Measurements from ENCODE around the gene CD177.
"Not testable (repeated sequence)": the region's sequence is repeated elsewhere in the genome, so short reads cannot be mapped to it uniquely, and the experiment has no call there.

CD177 gene

GRCh38 chr19:43332058-43332922 lies 21.2 kb upstream of the CD177 start:
- Histone ChIP-seq H3K27ac (ENCODE audit: low read depth in 2 of 2, low read length in 2 of 2) (peak overlapping the region; percentile 72 to 77), H3K9ac (ENCODE audit: low read depth in 1 of 2, low read length in 2 of 2) (no peak overlapping the region), H3K4me3 (ENCODE audit: low read length in 2 of 2) (no peak overlapping the region), H3K9me3 (ENCODE audit: control insufficient read depth in 2 of 2, low read length in 2 of 2) (no peaks in the 10 kb centered on the region), H3K4me1 (ENCODE audit: control insufficient read depth in 2 of 2, insufficient read depth in 2 of 2, low read length in 2 of 2) (peaks cover 20 to 38% of the 10 kb centered on the region in 2 donors), H3K27me3 (ENCODE audit: control insufficient read depth in 2 of 2, insufficient read depth in 2 of 2, low read length in 2 of 2) (no peaks in the 10 kb centered on the region), H3K36me3 (ENCODE audit: control insufficient read depth in 2 of 2, insufficient read depth in 2 of 2, low read length in 2 of 2) (no peaks in the 10 kb centered on the region)

DNA sequence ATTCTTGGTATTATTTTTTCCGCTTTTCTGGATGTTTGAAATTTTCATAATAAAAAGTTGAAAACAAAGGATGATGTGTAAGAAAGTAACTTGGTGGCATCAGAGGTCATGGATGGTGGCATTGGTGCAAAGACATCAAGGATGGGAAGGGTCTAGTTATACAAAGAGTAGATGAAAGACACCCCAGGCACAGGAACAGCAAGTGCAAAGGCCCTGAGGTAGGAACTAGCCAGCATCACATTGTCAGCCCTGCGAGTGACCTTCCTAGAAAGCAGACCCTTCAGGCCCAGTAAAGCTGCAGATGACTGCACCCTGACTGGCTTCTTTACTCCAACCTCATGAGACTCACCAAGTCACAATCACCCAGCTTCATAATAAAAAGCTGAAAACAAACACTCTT lies 17.0 kb upstream of the CD177 start:
- not testable (repeated sequence) for H3K36me3 ChIP-seq (ENCODE audit: control insufficient read depth in 2 of 2, insufficient read depth in 2 of 2, low read length in 2 of 2); H3K9me3 ChIP-seq (ENCODE audit: control insufficient read depth in 2 of 2, low read length in 2 of 2); H3K27ac ChIP-seq (ENCODE audit: low read depth in 2 of 2, low read length in 2 of 2); H3K9ac ChIP-seq (ENCODE audit: low read depth in 1 of 2, low read length in 2 of 2); H3K27me3 ChIP-seq (ENCODE audit: control insufficient read depth in 2 of 2, insufficient read depth in 2 of 2, low read length in 2 of 2); H3K4me3 ChIP-seq (ENCODE audit: low read length in 2 of 2)
- H3K4me1 ChIP-seq (ENCODE audit: control insufficient read depth in 2 of 2, insufficient read depth in 2 of 2, low read length in 2 of 2), result peaks cover 8 to 20% of the 10 kb centered on the region in 2 donors

GRCh38 chr19:43337737-43338136 lies 15.7 kb upstream of the CD177 start:
- H3K9me3 ChIP-seq (ENCODE audit: control insufficient read depth in 2 of 2, low read length in 2 of 2), result no peaks in the 10 kb centered on the region
- no peak overlapping the region for H3K27ac ChIP-seq (ENCODE audit: low read depth in 2 of 2, low read length in 2 of 2)
- peaks cover 8 to 15% of the 10 kb centered on the region in 2 donors for H3K4me1 ChIP-seq (ENCODE audit: control insufficient read depth in 2 of 2, insufficient read depth in 2 of 2, low read length in 2 of 2)
- H3K36me3 ChIP-seq (ENCODE audit: control insufficient read depth in 2 of 2, insufficient read depth in 2 of 2, low read length in 2 of 2), result no peaks in the 10 kb centered on the region
- no peaks in the 10 kb centered on the region for H3K27me3 ChIP-seq (ENCODE audit: control insufficient read depth in 2 of 2, insufficient read depth in 2 of 2, low read length in 2 of 2)
- no peak overlapping the region for H3K4me3 ChIP-seq (ENCODE audit: low read length in 2 of 2)
- no peak overlapping the region for H3K9ac ChIP-seq (ENCODE audit: low read depth in 1 of 2, low read length in 2 of 2)

DNA sequence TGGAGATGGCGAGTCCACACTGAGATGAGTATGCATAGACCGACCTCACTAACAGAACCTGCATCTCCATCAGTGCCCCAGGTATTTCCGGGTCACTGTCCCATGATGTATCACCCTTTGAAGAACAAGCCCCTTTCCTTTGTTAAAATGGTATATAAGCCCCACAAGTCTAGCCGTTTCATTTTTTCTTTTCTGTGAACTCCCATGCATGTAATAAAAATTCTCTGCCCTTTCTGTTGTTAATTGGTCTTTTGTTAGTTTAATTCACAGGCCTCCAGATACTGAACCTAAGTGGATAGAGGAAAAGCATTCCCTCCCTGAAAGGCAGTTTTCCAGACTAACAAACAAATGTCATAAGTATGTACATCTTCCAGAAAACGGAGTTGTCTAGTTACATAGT lies 15.0 kb upstream of the CD177 start:
- Histone ChIP-seq H3K27me3 (ENCODE audit: control insufficient read depth in 2 of 2, insufficient read depth in 2 of 2, low read length in 2 of 2) (no peaks in the 10 kb centered on the region), H3K9ac (ENCODE audit: low read depth in 1 of 2, low read length in 2 of 2) (no peak overlapping the region), H3K27ac (ENCODE audit: low read depth in 2 of 2, low read length in 2 of 2) (no peak overlapping the region), H3K9me3 (ENCODE audit: control insufficient read depth in 2 of 2, low read length in 2 of 2) (no peaks in the 10 kb centered on the region), H3K4me3 (ENCODE audit: low read length in 2 of 2) (no peak overlapping the region), H3K4me1 (ENCODE audit: control insufficient read depth in 2 of 2, insufficient read depth in 2 of 2, low read length in 2 of 2) (peaks cover 3 to 10% of the 10 kb centered on the region in 2 donors), H3K36me3 (ENCODE audit: control insufficient read depth in 2 of 2, insufficient read depth in 2 of 2, low read length in 2 of 2) (no peaks in the 10 kb centered on the region)

GRCh38 chr19:43339243-43339930 lies 14.1 kb upstream of the CD177 start:
- not testable (repeated sequence) for H3K9ac ChIP-seq (ENCODE audit: low read depth in 1 of 2, low read length in 2 of 2); H3K27me3 ChIP-seq (ENCODE audit: control insufficient read depth in 2 of 2, insufficient read depth in 2 of 2, low read length in 2 of 2); H3K4me1 ChIP-seq (ENCODE audit: control insufficient read depth in 2 of 2, insufficient read depth in 2 of 2, low read length in 2 of 2); H3K9me3 ChIP-seq (ENCODE audit: control insufficient read depth in 2 of 2, low read length in 2 of 2); H3K36me3 ChIP-seq (ENCODE audit: control insufficient read depth in 2 of 2, insufficient read depth in 2 of 2, low read length in 2 of 2); H3K4me3 ChIP-seq (ENCODE audit: low read length in 2 of 2); H3K27ac ChIP-seq (ENCODE audit: low read depth in 2 of 2, low read length in 2 of 2)

GRCh38 chr19:43340101-43340500 lies 13.4 kb upstream of the CD177 start:
- not testable (repeated sequence) for H3K36me3 ChIP-seq (ENCODE audit: control insufficient read depth in 2 of 2, insufficient read depth in 2 of 2, low read length in 2 of 2); H3K4me3 ChIP-seq (ENCODE audit: low read length in 2 of 2); H3K27me3 ChIP-seq (ENCODE audit: control insufficient read depth in 2 of 2, insufficient read depth in 2 of 2, low read length in 2 of 2); H3K4me1 ChIP-seq (ENCODE audit: control insufficient read depth in 2 of 2, insufficient read depth in 2 of 2, low read length in 2 of 2); H3K9me3 ChIP-seq (ENCODE audit: control insufficient read depth in 2 of 2, low read length in 2 of 2); H3K9ac ChIP-seq (ENCODE audit: low read depth in 1 of 2, low read length in 2 of 2); H3K27ac ChIP-seq (ENCODE audit: low read depth in 2 of 2, low read length in 2 of 2)

- not testable (repeated sequence) for H3K9me3 ChIP-seq (ENCODE audit: control insufficient read depth in 2 of 2, low read length in 2 of 2); H3K27ac ChIP-seq (ENCODE audit: low read depth in 2 of 2, low read length in 2 of 2); H3K36me3 ChIP-seq (ENCODE audit: control insufficient read depth in 2 of 2, insufficient read depth in 2 of 2, low read length in 2 of 2); H3K27me3 ChIP-seq (ENCODE audit: control insufficient read depth in 2 of 2, insufficient read depth in 2 of 2, low read length in 2 of 2); H3K9ac ChIP-seq (ENCODE audit: low read depth in 1 of 2, low read length in 2 of 2); H3K4me3 ChIP-seq (ENCODE audit: low read length in 2 of 2); H3K4me1 ChIP-seq (ENCODE audit: control insufficient read depth in 2 of 2, insufficient read depth in 2 of 2, low read length in 2 of 2)
Observed at GRCh38 chr19:43341098-43341497, 12.4 kb upstream of the CD177 start.

DNA sequence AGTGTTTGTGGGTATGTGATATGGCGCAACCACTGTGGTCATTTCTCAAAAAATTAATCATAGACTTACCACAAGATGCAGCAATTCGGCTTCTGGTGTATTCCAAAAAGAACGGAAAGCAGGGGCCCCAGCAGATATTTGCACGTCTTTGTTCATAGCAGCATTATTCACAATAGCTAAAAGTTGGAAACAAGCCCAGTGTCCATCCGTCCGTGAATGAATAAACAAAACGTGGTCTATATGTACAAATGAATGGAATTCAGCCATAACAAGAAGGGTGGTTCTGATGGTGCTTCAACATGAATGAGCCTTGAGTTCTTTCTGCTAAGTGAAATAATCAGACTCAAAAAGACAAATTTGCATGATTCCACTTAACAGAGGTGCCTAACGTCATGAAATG lies 11.4 kb upstream of the CD177 start:
- not testable (repeated sequence) for H3K4me1 ChIP-seq (ENCODE audit: control insufficient read depth in 2 of 2, insufficient read depth in 2 of 2, low read length in 2 of 2); H3K4me3 ChIP-seq (ENCODE audit: low read length in 2 of 2); H3K27ac ChIP-seq (ENCODE audit: low read depth in 2 of 2, low read length in 2 of 2); H3K27me3 ChIP-seq (ENCODE audit: control insufficient read depth in 2 of 2, insufficient read depth in 2 of 2, low read length in 2 of 2); H3K9me3 ChIP-seq (ENCODE audit: control insufficient read depth in 2 of 2, low read length in 2 of 2); H3K9ac ChIP-seq (ENCODE audit: low read depth in 1 of 2, low read length in 2 of 2); H3K36me3 ChIP-seq (ENCODE audit: control insufficient read depth in 2 of 2, insufficient read depth in 2 of 2, low read length in 2 of 2)

DNA sequence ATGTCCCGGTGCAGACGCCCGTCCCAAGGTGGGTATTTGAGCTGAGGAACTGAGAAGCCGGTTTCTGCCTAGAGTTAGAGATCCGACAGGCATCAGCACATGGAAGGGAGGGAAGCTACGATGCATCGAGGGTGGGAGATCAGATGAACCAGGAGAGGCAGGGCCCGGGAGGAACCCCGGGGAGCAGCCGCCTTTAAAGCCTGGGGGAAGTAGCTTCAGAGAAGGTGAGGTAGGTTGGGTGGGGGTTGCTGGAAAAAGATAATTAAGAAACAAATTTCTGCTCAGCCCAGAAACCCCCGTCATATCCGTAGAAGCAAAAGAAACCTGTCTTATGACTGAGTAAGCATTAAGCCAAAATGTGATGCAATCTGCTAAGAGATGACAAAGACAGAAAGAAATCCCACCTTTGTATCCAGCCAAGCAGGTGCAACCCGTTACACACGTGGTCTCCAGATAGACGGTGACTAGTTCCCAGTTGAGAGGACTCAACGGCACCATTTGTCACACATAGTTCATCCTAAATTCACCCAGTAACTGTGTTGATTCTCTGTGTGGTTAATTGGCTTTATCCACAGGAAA lies 9.1 kb upstream of the CD177 start:
- not testable (repeated sequence) for H3K4me1 ChIP-seq (ENCODE audit: control insufficient read depth in 2 of 2, insufficient read depth in 2 of 2, low read length in 2 of 2); H3K27me3 ChIP-seq (ENCODE audit: control insufficient read depth in 2 of 2, insufficient read depth in 2 of 2, low read length in 2 of 2); H3K9me3 ChIP-seq (ENCODE audit: control insufficient read depth in 2 of 2, low read length in 2 of 2); H3K36me3 ChIP-seq (ENCODE audit: control insufficient read depth in 2 of 2, insufficient read depth in 2 of 2, low read length in 2 of 2); H3K9ac ChIP-seq (ENCODE audit: low read depth in 1 of 2, low read length in 2 of 2); H3K27ac ChIP-seq (ENCODE audit: low read depth in 2 of 2, low read length in 2 of 2); H3K4me3 ChIP-seq (ENCODE audit: low read length in 2 of 2)

GRCh38 chr19:43349813-43350212 lies 3.7 kb upstream of the CD177 start:
- peaks cover 16 to 31% of the 10 kb centered on the region in 2 donors for H3K4me1 ChIP-seq (ENCODE audit: control insufficient read depth in 2 of 2, insufficient read depth in 2 of 2, low read length in 2 of 2)
- H3K9me3 ChIP-seq (ENCODE audit: control insufficient read depth in 2 of 2, low read length in 2 of 2); H3K4me3 ChIP-seq (ENCODE audit: low read length in 2 of 2); H3K27me3 ChIP-seq (ENCODE audit: control insufficient read depth in 2 of 2, insufficient read depth in 2 of 2, low read length in 2 of 2); H3K36me3 ChIP-seq (ENCODE audit: control insufficient read depth in 2 of 2, insufficient read depth in 2 of 2, low read length in 2 of 2); H3K9ac ChIP-seq (ENCODE audit: low read depth in 1 of 2, low read length in 2 of 2): not testable (repeated sequence)
- H3K27ac ChIP-seq (ENCODE audit: low read depth in 2 of 2, low read length in 2 of 2), result peak overlapping the region; percentile 72 to 74
